ENCODE data around the gene NOC4L. TPM values are rescaled to one million over a fixed set of nuclear protein-coding genes. Genes with fewer than 3 reads are reported as not detected.
"Not testable (repeated sequence)": the region's sequence is repeated elsewhere in the genome, so short reads cannot be mapped to it uniquely, and the experiment has no call there.

NOC4L gene
- total RNA-seq, 2 donors from 2014 or later: 10.9 to 18.1 TPM

- no peak overlapping the region for H3K27ac ChIP-seq
- 77 to 81% methylated on average over 20 to 30 of the region's 30 CpGs for WGBS, 2 donors
- no peak overlapping the region for H3K4me3 ChIP-seq
- H3K27me3 ChIP-seq: no peaks in the 10 kb centered on the region
- no peak for TF ChIP-seq CTCF (IDR thresholded peaks at IDR 0.05)
- TF ChIP-seq POLR2A (IDR thresholded peaks at IDR 0.05): no peak
- intact Hi-C loops (cut with DNase I): no loop called here
- peaks cover 0 to 13% (median 0%) of the 10 kb centered on the region in 3 donors for H3K9me3 ChIP-seq
- no peak for ATAC-seq
- H3K36me3 ChIP-seq (replicated peaks in 1 of 2; ENCODE audit: insufficient read depth in 1 of 2, low read depth in 2 of 2): no peaks in the 10 kb centered on the region
- no peak for DNase-seq
- H3K4me1 ChIP-seq: peaks cover 17% of the 10 kb centered on the region
Measured at GRCh38 chr12:132190834-132191500, 46.7 kb downstream of the NOC4L start.

GRCh38 chr12:132191715-132192553 is 47.7 kb downstream of the NOC4L start:
- peaks cover 17% of the 10 kb centered on the region for H3K4me1 ChIP-seq
- no peak overlapping the region for H3K27ac ChIP-seq
- WGBS, 2 donors: 61 to 63% methylated on average over 26 to 31 of the region's 31 CpGs
- DNase-seq (no peak), ATAC-seq (no peak)
- TF ChIP-seq POLR2A (IDR thresholded peaks at IDR 0.05) (no peak), CTCF (IDR thresholded peaks at IDR 0.05) (no peak)
- no peaks in the 10 kb centered on the region for H3K27me3 ChIP-seq
- intact Hi-C loops (cut with DNase I): no loop called here
- no peak overlapping the region for H3K4me3 ChIP-seq
- H3K36me3 ChIP-seq (replicated peaks in 1 of 2; ENCODE audit: insufficient read depth in 1 of 2, low read depth in 2 of 2): no peaks in the 10 kb centered on the region
- peaks cover 0 to 13% (median 0%) of the 10 kb centered on the region in 3 donors for H3K9me3 ChIP-seq

GRCh38 chr12:132194056-132194455 is 49.8 kb downstream of the NOC4L start:
- intact Hi-C loops (cut with DNase I): no loop called here
- 44 to 47% methylated on average over 6 to 10 of the region's 10 CpGs for WGBS, 2 donors
- TF ChIP-seq POLR2A (IDR thresholded peaks at IDR 0.05) (no peak), CTCF (IDR thresholded peaks at IDR 0.05) (no peak)
- H3K4me1 ChIP-seq: peaks cover 16% of the 10 kb centered on the region
- peaks cover 0 to 13% (median 0%) of the 10 kb centered on the region in 3 donors for H3K9me3 ChIP-seq
- no peak overlapping the region for H3K27ac ChIP-seq
- no peaks in the 10 kb centered on the region for H3K27me3 ChIP-seq
- no peaks in the 10 kb centered on the region for H3K36me3 ChIP-seq (replicated peaks in 1 of 2; ENCODE audit: insufficient read depth in 1 of 2, low read depth in 2 of 2)
- DNase-seq (no peak), ATAC-seq (no peak)
- no peak overlapping the region for H3K4me3 ChIP-seq

- H3K27me3 ChIP-seq: no peaks in the 10 kb centered on the region
- H3K4me3 ChIP-seq: no peak overlapping the region
- WGBS, 2 donors: 61 to 67% methylated on average over 7 to 8 of the region's 8 CpGs
- intact Hi-C loops (cut with DNase I): no loop called here
- peaks cover 0 to 13% (median 0%) of the 10 kb centered on the region in 3 donors for H3K9me3 ChIP-seq
- DNase-seq (no peak), ATAC-seq (no peak)
- H3K4me1 ChIP-seq: peaks cover 10% of the 10 kb centered on the region
- TF ChIP-seq CTCF (IDR thresholded peaks at IDR 0.05): no peak
- no peak for TF ChIP-seq POLR2A (IDR thresholded peaks at IDR 0.05)
- H3K36me3 ChIP-seq (replicated peaks in 1 of 2; ENCODE audit: insufficient read depth in 1 of 2, low read depth in 2 of 2): no peaks in the 10 kb centered on the region
- no peak overlapping the region for H3K27ac ChIP-seq
Measured at GRCh38 chr12:132194556-132194955, 50.3 kb downstream of the NOC4L start.

- H3K4me3 ChIP-seq; H3K36me3 ChIP-seq (replicated peaks in 1 of 2; ENCODE audit: insufficient read depth in 1 of 2, low read depth in 2 of 2); H3K27me3 ChIP-seq; H3K4me1 ChIP-seq; intact Hi-C loops (cut with DNase I); ATAC-seq; DNase-seq; H3K27ac ChIP-seq: not testable (repeated sequence)
- WGBS, 2 donors: 63 to 77% methylated on average over 11 of the region's 12 CpGs
- peaks cover 0 to 13% (median 0%) of the 10 kb centered on the region in 3 donors for H3K9me3 ChIP-seq
Measured at GRCh38 chr12:132195242-132195641, 51.0 kb downstream of the NOC4L start.

Data from body of pancreas (tissue), 4 donors.